Measurements from ENCODE around the gene PDE8B.

PDE8B gene

GRCh38 chr5:77431719-77432118, 221.2 kb downstream of the PDE8B start (continued):
- TF ChIP-seq ZFP30 (CRISPR knock-in tag; IDR thresholded peaks at IDR 0.05) (no peak), BACH2 (CRISPR knock-in tag; IDR thresholded peaks at IDR 0.05; ENCODE audit: borderline replicate concordance) (no peak), POU6F1 (CRISPR knock-in tag; IDR thresholded peaks at IDR 0.05; ENCODE audit: borderline replicate concordance, low read depth) (no peak)

- ATAC-seq = no peak
- TF ChIP-seq PPARA (CRISPR knock-in tag; IDR thresholded peaks at IDR 0.05; ENCODE audit: borderline replicate concordance) (no peak), ZFP3 (CRISPR knock-in tag; IDR thresholded peaks at IDR 0.05) (no peak), ARNTL (CRISPR knock-in tag; IDR thresholded peaks at IDR 0.05; ENCODE audit: borderline replicate concordance, low read depth) (no peak), CREB5 (CRISPR knock-in tag; IDR thresholded peaks at IDR 0.05; ENCODE audit: low read depth) (no peak), CSDC2 (CRISPR knock-in tag; IDR thresholded peaks at IDR 0.05) (no peak), POU6F1 (CRISPR knock-in tag; IDR thresholded peaks at IDR 0.05; ENCODE audit: borderline replicate concordance, low read depth) (no peak), PATZ1 (CRISPR knock-in tag; IDR thresholded peaks at IDR 0.05; ENCODE audit: borderline replicate concordance) (no peak), CSRNP3 (CRISPR knock-in tag; IDR thresholded peaks at IDR 0.05) (no peak), ZNF565 (CRISPR knock-in tag; conservative IDR thresholded peaks at IDR 0.05; ENCODE audit: low read depth) (no peak), SNAI2 (CRISPR knock-in tag; IDR thresholded peaks at IDR 0.05) (no peak), TSHZ2 (CRISPR knock-in tag; IDR thresholded peaks at IDR 0.05) (no peak), ZC3H10 (CRISPR knock-in tag; IDR thresholded peaks at IDR 0.05) (no peak), TOX (CRISPR knock-in tag; IDR thresholded peaks at IDR 0.05; ENCODE audit: borderline replicate concordance) (no peak), ZNF8 (CRISPR knock-in tag; IDR thresholded peaks at IDR 0.05) (no peak), ZNF70 (CRISPR knock-in tag; IDR thresholded peaks at IDR 0.05) (no peak), ZFP30 (CRISPR knock-in tag; IDR thresholded peaks at IDR 0.05) (no peak), BACH2 (CRISPR knock-in tag; IDR thresholded peaks at IDR 0.05; ENCODE audit: borderline replicate concordance) (no peak), GLIS3 (CRISPR knock-in tag; IDR thresholded peaks at IDR 0.05) (no peak), OSR1 (CRISPR knock-in tag; IDR thresholded peaks at IDR 0.05) (no peak)
Measured at GRCh38 chr5:77437194-77437593, 226.7 kb downstream of the PDE8B start.

- TF ChIP-seq RARB (CRISPR knock-in tag; IDR thresholded peaks at IDR 0.05) (no peak), TCF4 (CRISPR knock-in tag; IDR thresholded peaks at IDR 0.05; ENCODE audit: borderline replicate concordance) (no peak), BACH2 (CRISPR knock-in tag; IDR thresholded peaks at IDR 0.05; ENCODE audit: borderline replicate concordance) (no peak), ZNF70 (CRISPR knock-in tag; IDR thresholded peaks at IDR 0.05) (no peak), CSDC2 (CRISPR knock-in tag; IDR thresholded peaks at IDR 0.05) (no peak), PPARA (CRISPR knock-in tag; IDR thresholded peaks at IDR 0.05; ENCODE audit: borderline replicate concordance) (no peak)
- no peak for ATAC-seq
Measured at GRCh38 chr5:77438071-77438470, 227.6 kb downstream of the PDE8B start.
